Fibroblast of lung (primary cell): Measurements from ENCODE around the gene ZNF275. TPM values are rescaled to one million over a fixed set of nuclear protein-coding genes. Genes with fewer than 3 reads are reported as not detected.

Experiments used
- DNase-seq, 2 donors: peaks; one replicate each; pipeline versions ENCODE4 v3.0.0 to v3.0.0-alpha.2; 2010; ENCODE audit warnings: low read depth in 2 of 2
- H2AFZ ChIP-seq: 2 replicates; pipeline ENCODE4 v1.5.1; 2012; ENCODE audit warnings: low read length, control low read depth, inconsistent platforms
- H3K27ac ChIP-seq: 2 replicates; pipeline ENCODE4 v1.5.1; 2011; ENCODE audit warnings: low read length, control low read depth; ENCODE audit not compliant: insufficient read depth
- H3K27me3 ChIP-seq: 2 replicates; pipeline ENCODE4 v1.5.1; 2011; ENCODE audit warnings: mild to moderate bottlenecking, low read length; ENCODE audit not compliant: control insufficient read depth, insufficient read depth
- H3K36me3 ChIP-seq: 2 replicates; pipeline ENCODE4 v1.5.1; 2011; ENCODE audit warnings: low read length; ENCODE audit not compliant: control insufficient read depth, insufficient read depth
- H3K4me1 ChIP-seq: 2 replicates; pipeline ENCODE4 v1.5.1; 2011; ENCODE audit warnings: low read length; ENCODE audit not compliant: control insufficient read depth, insufficient read depth; ENCODE audit errors: extremely low read depth
- H3K4me2 ChIP-seq: 2 replicates; pipeline ENCODE4 v1.5.1; 2011; ENCODE audit warnings: low read length, control low read depth; ENCODE audit not compliant: insufficient read depth; ENCODE audit errors: extremely low read depth
- H3K4me3 ChIP-seq, 4 experiments: fragments of 200-600 bp in 1 of 4; sonication (generic) in 1 of 4; replicated peaks in 1 of 4; 2 replicates each; pipeline ENCODE4 v1.5.1; 2011 to 2016; ENCODE audit warnings: low read length in 4 of 4, low read depth in 3 of 4, mild to moderate bottlenecking in 3 of 4, control low read depth in 2 of 4, inconsistent platforms in 1 of 4, mixed read lengths in 1 of 4; ENCODE audit not compliant: insufficient read depth in 1 of 4; ENCODE audit errors: control extremely low read depth in 1 of 4
- H3K79me2 ChIP-seq: 2 replicates; pipeline ENCODE4 v1.5.1; 2012; ENCODE audit warnings: mild to moderate bottlenecking, low read length, inconsistent platforms; ENCODE audit not compliant: control insufficient read depth, insufficient read depth
- H3K9ac ChIP-seq: 2 replicates; pipeline ENCODE4 v1.5.1; 2011; ENCODE audit warnings: mild to moderate bottlenecking, low read length, control low read depth; ENCODE audit not compliant: insufficient read depth
- H3K9me3 ChIP-seq: 2 replicates; pipeline ENCODE4 v1.5.1; 2012; ENCODE audit warnings: low read depth, low read length; ENCODE audit not compliant: control insufficient read depth, insufficient read depth
- H4K20me1 ChIP-seq: 2 replicates; pipeline ENCODE4 v1.5.1; 2011; ENCODE audit warnings: low read length; ENCODE audit not compliant: control insufficient read depth, insufficient read depth; ENCODE audit errors: extremely low read depth
- CTCF ChIP-seq, 2 donors: IDR thresholded peaks in 1 of 2; conservative IDR thresholded peaks in 1 of 2; 1 replicate in 1 of 2; 2 replicates in 1 of 2; pipeline ENCODE4 v1.5.1; 2011 to 2012; ENCODE audit warnings: low read length in 2 of 2, control low read depth in 1 of 2, inconsistent platforms in 1 of 2, low read depth in 1 of 2, mild to moderate bottlenecking in 1 of 2
- EZH2 ChIP-seq: IDR thresholded peaks from 2 replicates; pipeline ENCODE4 v1.5.1; 2012; ENCODE audit warnings: low read length, control low read depth, mild to moderate bottlenecking; ENCODE audit errors: missing control alignments
- polyA plus RNA-seq, 2 donors: library from polyadenylated mRNA; depleted of rRNA in 1 of 2; stranded (reverse) in 1 of 2; unstranded in 1 of 2; fragments of >200 nt; gene quantifications; 2 replicates each; pipeline ENCODE4 v1.2.1, GENCODE V29; 2011 to 2012; ENCODE audit warnings: missing spikeins in 1 of 2
- total RNA-seq: library from RNA; depleted of rRNA; stranded (reverse); fragments of >200 nt; gene quantifications from 2 replicates; pipeline ENCODE4 v1.2.1, GENCODE V29; 2014

Gene ZNF275
- total and polyA plus RNA-seq, 2 donors (not counting 1 experiment from before 2014, with no cell fraction given): 6.3 to 12.2 TPM

- H3K4me1 ChIP-seq: no peaks in the 10 kb centered on the region
- H4K20me1 ChIP-seq: no peaks in the 10 kb centered on the region
- no peak for TF ChIP-seq EZH2
- no peak for TF ChIP-seq CTCF (conservative IDR thresholded peaks at IDR 0.05 in 1 of 2, IDR thresholded peaks at IDR 0.05 in 1 of 2; ENCODE audit: low read depth in 1 of 2, low read length in 2 of 2)
- no peak overlapping the region for H3K4me3 ChIP-seq
- no peaks in the 10 kb centered on the region for H3K27me3 ChIP-seq
- no peak overlapping the region for H3K4me2 ChIP-seq
- no peak overlapping the region for H3K27ac ChIP-seq
- no peak overlapping the region for H2AFZ ChIP-seq
- H3K9me3 ChIP-seq: no peaks in the 10 kb centered on the region
- H3K79me2 ChIP-seq: peaks cover 1% of the 10 kb centered on the region
- DNase-seq: no peak
- H3K36me3 ChIP-seq: peaks cover 4% of the 10 kb centered on the region
- peak overlapping the region; percentile 2 for H3K9ac ChIP-seq
These were observed 9.0 kb downstream of the ZNF275 start for GRCh38 chrX:153342762-153343558.

GRCh38 chrX:153343674-153344073 lies 9.7 kb downstream of the ZNF275 start:
- H3K4me2 ChIP-seq: no peak overlapping the region
- peaks cover 4% of the 10 kb centered on the region for H3K36me3 ChIP-seq
- DNase-seq: no peak
- H2AFZ ChIP-seq: no peak overlapping the region
- no peaks in the 10 kb centered on the region for H3K9me3 ChIP-seq
- H3K27ac ChIP-seq: no peak overlapping the region
- TF ChIP-seq CTCF (conservative IDR thresholded peaks at IDR 0.05 in 1 of 2, IDR thresholded peaks at IDR 0.05 in 1 of 2; ENCODE audit: low read depth in 1 of 2, low read length in 2 of 2) (no peak), EZH2 (no peak)
- no peaks in the 10 kb centered on the region for H3K4me1 ChIP-seq
- no peaks in the 10 kb centered on the region for H3K27me3 ChIP-seq
- no peak overlapping the region for H3K9ac ChIP-seq
- H3K79me2 ChIP-seq: peaks cover 1% of the 10 kb centered on the region
- no peak overlapping the region for H3K4me3 ChIP-seq
- H4K20me1 ChIP-seq: no peaks in the 10 kb centered on the region

- Histone ChIP-seq H3K4me1 (no peaks in the 10 kb centered on the region), H3K79me2 (peaks cover 1% of the 10 kb centered on the region), H3K4me3 (no peak overlapping the region), H3K27me3 (no peaks in the 10 kb centered on the region), H3K9me3 (no peaks in the 10 kb centered on the region), H2AFZ (no peak overlapping the region), H3K9ac (no peak overlapping the region), H3K4me2 (no peak overlapping the region), H3K36me3 (peaks cover 4% of the 10 kb centered on the region), H3K27ac (no peak overlapping the region), H4K20me1 (no peaks in the 10 kb centered on the region)
- no peak for DNase-seq
- TF ChIP-seq CTCF (conservative IDR thresholded peaks at IDR 0.05 in 1 of 2, IDR thresholded peaks at IDR 0.05 in 1 of 2; ENCODE audit: low read depth in 1 of 2, low read length in 2 of 2): no peak
- TF ChIP-seq EZH2: no peak
These were observed 13.6 kb downstream of the ZNF275 start for GRCh38 chrX:153347530-153347929.
